Pancreas (tissue), 10 donors: Measurements from ENCODE around the gene MAP3K19. TPM values are rescaled to one million over a fixed set of nuclear protein-coding genes. Genes with fewer than 3 reads are reported as not detected.

Experiments used
- ATAC-seq, 4 donors: fragments of 200-7000 bp; cut with Tn5 transposase; one replicate each; pipeline versions ENCODE4 v1.8.0 to v1.9.1; 2020; ENCODE audit warnings: mild to moderate bottlenecking in 4 of 4, moderate library complexity in 4 of 4
- DNase-seq, 6 donors: peaks; one replicate each; pipeline ENCODE4 v3.0.0-alpha.2; 2020
- FAIRE-seq: peaks from 2 replicates; lab custom pipeline; 2012; peaks lifted over from hg19 to GRCh38; lab: Jason Lieb, UNC
- H3K27ac ChIP-seq, 4 donors: fragments of 200-600 bp; sonication (generic); 1 replicate in 3 of 4; 2 replicates in 1 of 4; pipeline versions ENCODE4 v1.5.0 to v1.8.0; 2020
- H3K27me3 ChIP-seq, 4 donors: fragments of 200-600 bp; one replicate each; pipeline ENCODE4 v1.8.0; 2021
- H3K36me3 ChIP-seq, 3 donors: fragments of 200-600 bp; sonication (generic) in 1 of 3; one replicate each; pipeline versions ENCODE4 v1.5.0 to v1.8.0; 2020 to 2021
- H3K4me1 ChIP-seq, 3 donors: fragments of 200-600 bp; one replicate each; pipeline ENCODE4 v1.8.0; 2021
- H3K4me3 ChIP-seq, 4 donors: fragments of 200-600 bp; sonication (generic) in 2 of 4; one replicate each; pipeline versions ENCODE4 v1.5.0 to v1.8.0; 2020 to 2021
- H3K9me3 ChIP-seq, 4 donors: fragments of 200-600 bp; one replicate each; pipeline ENCODE4 v1.8.0; 2021
- CTCF ChIP-seq, 4 donors: fragments of 200-600 bp; sonication (generic) in 3 of 4; IDR thresholded peaks; one replicate each; pipeline versions ENCODE4 v1.5.0 to v1.8.0; 2021; ENCODE audit warnings: antibody characterized with exemption in 4 of 4
- WGBS, 2 donors: extraction: QIAGEN DNeasy Blood & Tissue Kit; methylation state at CpG; one replicate each; pipeline ENCODE4 v1.1.7; 2013; 5-methylcytosine and 5-hydroxymethylcytosine counted together
- intact Hi-C, 3 donors: fragments of 100-400 bp; cut with DNase I; formaldehyde crosslinking; loops; one replicate each; pipeline versions ENCODE4 v1.11.1 to v1.14.2; 2022
- polyA plus RNA-seq, 2 donors: library from polyadenylated mRNA; stranded (reverse); fragments of 200-250 nt; gene quantifications; one replicate each; pipeline ENCODE4 v1.2.3, GENCODE V29; 2013
- total RNA-seq, 6 donors: library from RNA; stranded (reverse); fragmentation: NEBNext Ultra II Directional in 4 of 6; extraction: Animal tissue kit (Norgen Biotek cat#: 25700) in 4 of 6; gene quantifications; one replicate each; pipeline versions ENCODE4 v1.2.1 to v1.2.4, GENCODE V29; 2021 to 2023
- donor health status: healthy with polysubstance abuse.
- donor health status: DM: no; HTN: no; CAD: no; lungs with moderate emphysema.
- donor health status: DM: no; HTN: no; CAD: no.
- donor health status: control.
- donor health status: control.
- donor health status: Bipolar disorder and iron deficiency.
- donor health status: DM: yes; HTN: yes; CAD: no.
- donor health status: DM: no; HTN: no; CAD: no.
- donor health status: DM: no; HTN: no; CAD: no.
- donor health status: DM: yes; HTN: yes; CAD: no.

Gene MAP3K19
- total and polyA plus RNA-seq, 8 donors = not detected

- TF ChIP-seq CTCF (IDR thresholded peaks at IDR 0.05) = no peak
- ATAC-seq (no peak), DNase-seq (no peak), FAIRE-seq (no peak)
- no peaks in the 10 kb centered on the region for H3K27me3 ChIP-seq
- H3K4me3 ChIP-seq = no peak overlapping the region
- H3K4me1 ChIP-seq = peaks cover 0 to 5% (median 0%) of the 10 kb centered on the region in 3 donors
- H3K9me3 ChIP-seq = no peaks in the 10 kb centered on the region
- peaks cover 0 to 12% (median 4%) of the 10 kb centered on the region in 3 donors for H3K36me3 ChIP-seq
- no peak overlapping the region for H3K27ac ChIP-seq
- WGBS, 2 donors = 96 to 99% methylated on average over 2 of the region's 2 CpGs
- intact Hi-C loops = no loop called here
These were observed 16.9 kb upstream of the MAP3K19 start for GRCh38 chr2:135064149-135064548.

- WGBS, 2 donors = 92 to 93% methylated on average over 1 of the region's 1 CpG
- no peak for FAIRE-seq
These were observed 16.0 kb upstream of the MAP3K19 start for GRCh38 chr2:135063210-135063609.

GRCh38 chr2:135059577-135059976 lies 12.3 kb upstream of the MAP3K19 start:
- ATAC-seq = no peak
- peaks cover 0 to 16% (median 9%) of the 10 kb centered on the region in 3 donors for H3K4me1 ChIP-seq
- no peaks in the 10 kb centered on the region for H3K27me3 ChIP-seq
- no peak overlapping the region for H3K4me3 ChIP-seq
- TF ChIP-seq CTCF (IDR thresholded peaks at IDR 0.05) = no peak
- H3K9me3 ChIP-seq = no peaks in the 10 kb centered on the region
- no peak for FAIRE-seq
- peaks cover 0 to 12% (median 4%) of the 10 kb centered on the region in 3 donors for H3K36me3 ChIP-seq
- no peak for DNase-seq
- no peak overlapping the region for H3K27ac ChIP-seq
- intact Hi-C loops = no loop called here

More at GRCh38 chr2:135063210-135063609, 16.0 kb upstream of the MAP3K19 start:
- no peak overlapping the region for H3K4me3 ChIP-seq
- peaks cover 0 to 5% (median 0%) of the 10 kb centered on the region in 3 donors for H3K4me1 ChIP-seq
- H3K36me3 ChIP-seq = peaks cover 0 to 12% (median 4%) of the 10 kb centered on the region in 3 donors
- ATAC-seq (no peak), DNase-seq (no peak)
- H3K27me3 ChIP-seq = no peaks in the 10 kb centered on the region
- H3K27ac ChIP-seq = no peak overlapping the region
- no peaks in the 10 kb centered on the region for H3K9me3 ChIP-seq
- intact Hi-C loops = no loop called here
- TF ChIP-seq CTCF (IDR thresholded peaks at IDR 0.05) = no peak

- Histone ChIP-seq H3K27me3 (no peaks in the 10 kb centered on the region), H3K36me3 (peaks cover 0 to 12% (median 4%) of the 10 kb centered on the region in 3 donors), H3K4me3 (no peak overlapping the region), H3K9me3 (no peaks in the 10 kb centered on the region), H3K4me1 (peaks cover 0 to 28% (median 22%) of the 10 kb centered on the region in 3 donors), H3K27ac (no peak overlapping the region)
- ATAC-seq (no peak), DNase-seq (no peak), FAIRE-seq (no peak)
- intact Hi-C loops = no loop called here
- no peak for TF ChIP-seq CTCF (IDR thresholded peaks at IDR 0.05)
These were observed 9.5 kb upstream of the MAP3K19 start for GRCh38 chr2:135056790-135057189.

GRCh38 chr2:135055182-135055786 lies 8.0 kb upstream of the MAP3K19 start:
- no peaks in the 10 kb centered on the region for H3K27me3 ChIP-seq
- H3K4me3 ChIP-seq = no peak overlapping the region
- intact Hi-C loops = no loop called here
- peaks cover 0 to 1% (median 0%) of the 10 kb centered on the region in 3 donors for H3K36me3 ChIP-seq
- H3K27ac ChIP-seq = no peak overlapping the region
- ATAC-seq (no peak), FAIRE-seq (no peak), DNase-seq (no peak)
- no peaks in the 10 kb centered on the region for H3K9me3 ChIP-seq
- 68 to 76% methylated on average over 2 of the region's 2 CpGs for WGBS, 2 donors
- peaks cover 0 to 37% (median 25%) of the 10 kb centered on the region in 3 donors for H3K4me1 ChIP-seq
- no peak for TF ChIP-seq CTCF (IDR thresholded peaks at IDR 0.05)
